Sigmoid colon (tissue), 7 donors: ENCODE results near the gene MICAL2. TPM values are rescaled to one million over a fixed set of nuclear protein-coding genes. Genes with fewer than 3 reads are reported as not detected.

ENCODE experiments used
- DNase-seq: peaks from one replicate; pipeline ENCODE4 v3.0.0-alpha.2; 2019
- H3K27ac ChIP-seq, 4 donors: fragments of 200-600 bp; sonication (generic); one replicate each; pipeline ENCODE4 v1.5.1; 2016 to 2019; ENCODE audit warnings: mild to moderate bottlenecking in 1 of 4
- H3K27me3 ChIP-seq, 3 donors: fragments of 200-600 bp; sonication (generic); one replicate each; pipeline ENCODE4 v1.5.1; 2019; ENCODE audit warnings: mild to moderate bottlenecking in 1 of 3
- H3K36me3 ChIP-seq, 4 donors: fragments of 200-600 bp; sonication (generic); one replicate each; pipeline ENCODE4 v1.5.1; 2016 to 2019
- H3K4me1 ChIP-seq, 4 donors: fragments of 200-600 bp; sonication (generic); one replicate each; pipeline ENCODE4 v1.5.1; 2017 to 2019
- H3K4me3 ChIP-seq, 4 donors: fragments of 200-600 bp; sonication (generic); one replicate each; pipeline ENCODE4 v1.5.1; 2017 to 2019; ENCODE audit warnings: mild to moderate bottlenecking in 2 of 4, moderate library complexity in 1 of 4
- H3K9me3 ChIP-seq, 4 donors: fragments of 200-600 bp in 3 of 4; sonication (generic) in 3 of 4; one replicate each; pipeline versions ENCODE4 v1.5.1 to v1.6.1; 2013 to 2019
- EP300 ChIP-seq, 4 donors: sonication (generic); formaldehyde crosslinking; IDR thresholded peaks; one replicate each; pipeline ENCODE4 v1.6.1; 2017; ENCODE audit warnings: antibody characterized with exemption in 4 of 4
- POLR2A ChIP-seq, 2 donors: fragments of 450-650 bp; IDR thresholded peaks; one replicate each; pipeline ENCODE4 v1.6.1; 2016; ENCODE audit warnings: antibody characterized with exemption in 2 of 2, mild to moderate bottlenecking in 2 of 2, moderate library complexity in 2 of 2
- POLR2AphosphoS5 ChIP-seq, 4 donors: sonication (generic); formaldehyde crosslinking; IDR thresholded peaks; one replicate each; pipeline ENCODE4 v1.6.1; 2017; ENCODE audit warnings: antibody characterized with exemption in 4 of 4
- WGBS, 2 donors: extraction: QIAGEN DNeasy Blood & Tissue Kit; methylation state at CpG; one replicate each; pipeline ENCODE4 v1.1.7; 2013; 5-methylcytosine and 5-hydroxymethylcytosine counted together
- intact Hi-C: fragments of 100-400 bp; cut with DNase I; formaldehyde crosslinking; loops from one replicate; pipeline ENCODE4 v1.15.1; 2023
- polyA plus RNA-seq, 3 donors: library from polyadenylated mRNA; stranded (reverse); fragments of 200-250 nt; gene quantifications; one replicate each; pipeline ENCODE4 v1.2.3, GENCODE V29; 2013
- total RNA-seq, 4 donors: library from RNA; depleted of rRNA; stranded (reverse); fragments of >200 nt; gene quantifications; one replicate each; pipeline ENCODE4 v1.1.0, GENCODE V29; 2016
- TF ChIP-seq, protein P1 (sequence below), 4 experiments: fragments of 450-650 bp in 3 of 4; fragments of 200-600 bp in 1 of 4; IDR thresholded peaks; one replicate each; pipeline ENCODE4 v1.5.1; 2016 to 2019; ENCODE audit warnings: antibody characterized with exemption in 4 of 4, mild to moderate bottlenecking in 3 of 4, moderate library complexity in 2 of 4
- donor health status: healthy with polysubstance abuse.
- donor health status: Bipolar disorder and iron deficiency.
- donor health status: healthy.

MICAL2 gene
- total and polyA plus RNA-seq, 7 donors, result 36.6 to 145 (median 115) TPM

DNA sequence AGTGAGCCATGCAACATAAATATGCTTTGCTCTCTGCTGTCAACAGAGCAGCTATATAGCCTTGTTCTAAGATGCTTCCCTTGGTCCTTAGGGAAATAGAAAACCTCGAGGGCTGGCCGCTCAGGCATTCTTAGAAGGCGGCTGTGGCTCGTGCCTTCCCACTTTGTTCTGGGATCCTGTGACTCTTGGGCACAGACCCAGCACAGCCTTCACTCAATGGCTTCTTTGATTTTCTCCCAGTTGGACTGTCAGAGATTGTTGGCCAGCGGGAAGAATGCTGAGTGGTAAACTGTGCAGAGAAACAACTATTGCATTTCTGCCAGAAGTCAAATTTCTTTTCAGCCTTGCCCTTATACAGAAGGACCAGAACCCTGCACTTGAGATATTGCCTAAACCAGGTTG is 9.5 kb upstream of the MICAL2 start:
- TF ChIP-seq POLR2A (IDR thresholded peaks at IDR 0.05), result no peak
- no peak for TF ChIP-seq POLR2AphosphoS5 (IDR thresholded peaks at IDR 0.05)
- no peak for TF ChIP-seq EP300 (IDR thresholded peaks at IDR 0.05)
- TF ChIP-seq, protein P1, sequence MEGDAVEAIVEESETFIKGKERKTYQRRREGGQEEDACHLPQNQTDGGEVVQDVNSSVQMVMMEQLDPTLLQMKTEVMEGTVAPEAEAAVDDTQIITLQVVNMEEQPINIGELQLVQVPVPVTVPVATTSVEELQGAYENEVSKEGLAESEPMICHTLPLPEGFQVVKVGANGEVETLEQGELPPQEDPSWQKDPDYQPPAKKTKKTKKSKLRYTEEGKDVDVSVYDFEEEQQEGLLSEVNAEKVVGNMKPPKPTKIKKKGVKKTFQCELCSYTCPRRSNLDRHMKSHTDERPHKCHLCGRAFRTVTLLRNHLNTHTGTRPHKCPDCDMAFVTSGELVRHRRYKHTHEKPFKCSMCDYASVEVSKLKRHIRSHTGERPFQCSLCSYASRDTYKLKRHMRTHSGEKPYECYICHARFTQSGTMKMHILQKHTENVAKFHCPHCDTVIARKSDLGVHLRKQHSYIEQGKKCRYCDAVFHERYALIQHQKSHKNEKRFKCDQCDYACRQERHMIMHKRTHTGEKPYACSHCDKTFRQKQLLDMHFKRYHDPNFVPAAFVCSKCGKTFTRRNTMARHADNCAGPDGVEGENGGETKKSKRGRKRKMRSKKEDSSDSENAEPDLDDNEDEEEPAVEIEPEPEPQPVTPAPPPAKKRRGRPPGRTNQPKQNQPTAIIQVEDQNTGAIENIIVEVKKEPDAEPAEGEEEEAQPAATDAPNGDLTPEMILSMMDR (IDR thresholded peaks at IDR 0.05), result no peak
- Histone ChIP-seq H3K27me3 (peaks cover 0 to 4% (median 0%) of the 10 kb centered on the region in 3 donors), H3K4me3 (no peak overlapping the region), H3K27ac (no peak overlapping the region), H3K9me3 (no peaks in the 10 kb centered on the region), H3K36me3 (no peaks in the 10 kb centered on the region), H3K4me1 (peaks cover 0 to 10% (median 5%) of the 10 kb centered on the region in 4 donors)
- DNase-seq, result no peak
- 25 to 62% methylated on average over 5 of the region's 5 CpGs for WGBS, 2 donors
- intact Hi-C loops, result no loop called here

DNA sequence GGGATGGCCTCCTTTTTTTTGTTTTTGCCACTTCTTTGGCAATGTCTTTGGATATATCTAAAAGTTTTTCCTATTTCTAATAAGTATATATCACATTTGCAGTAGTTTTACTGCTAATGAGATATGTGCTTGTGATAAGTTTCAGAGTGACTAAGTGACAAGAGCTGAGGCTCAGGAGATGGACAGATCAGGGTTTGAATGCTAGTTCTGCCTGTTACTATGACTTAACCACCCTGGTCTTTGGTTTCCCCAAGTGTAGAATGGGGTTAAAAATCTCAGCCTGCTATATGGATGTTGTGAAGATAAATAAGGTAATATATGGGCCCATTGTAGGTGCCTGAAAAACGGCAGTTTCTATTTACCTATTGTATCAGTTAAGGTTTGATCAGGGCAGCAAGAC is 9.1 kb upstream of the MICAL2 start:
- no peak for DNase-seq
- WGBS, 2 donors, result 12 to 60% methylated on average over 1 of the region's 1 CpG
- no peak overlapping the region for H3K4me3 ChIP-seq
- TF ChIP-seq POLR2A (IDR thresholded peaks at IDR 0.05) (no peak), POLR2AphosphoS5 (IDR thresholded peaks at IDR 0.05) (no peak), EP300 (IDR thresholded peaks at IDR 0.05) (no peak)
- TF ChIP-seq, protein P1 (IDR thresholded peaks at IDR 0.05), result no peak
- intact Hi-C loops, result no loop called here
- H3K9me3 ChIP-seq, result no peaks in the 10 kb centered on the region
- H3K36me3 ChIP-seq, result no peaks in the 10 kb centered on the region
- peaks cover 0 to 4% (median 0%) of the 10 kb centered on the region in 3 donors for H3K27me3 ChIP-seq
- peaks cover 0 to 10% (median 5%) of the 10 kb centered on the region in 4 donors for H3K4me1 ChIP-seq
- no peak overlapping the region for H3K27ac ChIP-seq

DNA sequence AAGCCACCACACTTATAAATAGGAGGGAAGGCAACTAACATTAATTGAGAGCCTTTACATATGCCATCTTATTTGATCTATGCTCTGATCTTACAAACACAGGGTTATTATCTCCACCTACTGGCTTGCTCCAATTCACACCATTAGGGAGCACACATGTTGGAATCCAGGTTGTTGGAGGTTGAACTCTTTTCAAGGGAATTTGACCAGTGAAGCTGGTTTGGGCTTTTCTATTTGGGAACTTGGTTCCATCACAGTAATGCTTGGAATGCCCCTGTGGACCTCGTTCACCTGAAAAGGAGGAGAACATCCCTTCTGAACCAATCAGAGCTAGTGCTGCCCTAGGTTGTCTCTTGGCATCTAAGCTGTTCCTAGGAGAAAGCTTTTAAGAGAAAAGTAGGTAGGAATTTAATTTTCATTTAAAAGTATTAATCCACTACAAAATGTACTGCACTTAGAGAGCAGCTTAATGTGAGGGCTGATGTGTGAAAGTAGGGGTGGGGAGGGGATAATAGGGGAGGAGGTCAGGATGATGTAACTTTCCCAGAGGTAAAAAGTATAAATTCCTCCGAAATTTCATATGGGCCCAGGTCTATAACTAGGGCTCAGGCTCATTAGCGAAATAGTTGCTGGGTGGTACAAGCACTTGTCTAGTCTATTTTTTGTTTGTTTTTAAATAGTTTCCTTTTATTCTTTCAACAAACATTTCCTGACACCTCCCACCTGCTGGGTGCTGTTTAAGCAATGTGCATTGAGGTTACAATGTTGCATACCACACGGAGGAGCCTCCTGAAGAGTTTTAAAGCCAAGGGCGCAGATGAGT is 7.6 kb upstream of the MICAL2 start:
- WGBS, 2 donors, result 78 to 83% methylated on average over 5 of the region's 5 CpGs

DNA sequence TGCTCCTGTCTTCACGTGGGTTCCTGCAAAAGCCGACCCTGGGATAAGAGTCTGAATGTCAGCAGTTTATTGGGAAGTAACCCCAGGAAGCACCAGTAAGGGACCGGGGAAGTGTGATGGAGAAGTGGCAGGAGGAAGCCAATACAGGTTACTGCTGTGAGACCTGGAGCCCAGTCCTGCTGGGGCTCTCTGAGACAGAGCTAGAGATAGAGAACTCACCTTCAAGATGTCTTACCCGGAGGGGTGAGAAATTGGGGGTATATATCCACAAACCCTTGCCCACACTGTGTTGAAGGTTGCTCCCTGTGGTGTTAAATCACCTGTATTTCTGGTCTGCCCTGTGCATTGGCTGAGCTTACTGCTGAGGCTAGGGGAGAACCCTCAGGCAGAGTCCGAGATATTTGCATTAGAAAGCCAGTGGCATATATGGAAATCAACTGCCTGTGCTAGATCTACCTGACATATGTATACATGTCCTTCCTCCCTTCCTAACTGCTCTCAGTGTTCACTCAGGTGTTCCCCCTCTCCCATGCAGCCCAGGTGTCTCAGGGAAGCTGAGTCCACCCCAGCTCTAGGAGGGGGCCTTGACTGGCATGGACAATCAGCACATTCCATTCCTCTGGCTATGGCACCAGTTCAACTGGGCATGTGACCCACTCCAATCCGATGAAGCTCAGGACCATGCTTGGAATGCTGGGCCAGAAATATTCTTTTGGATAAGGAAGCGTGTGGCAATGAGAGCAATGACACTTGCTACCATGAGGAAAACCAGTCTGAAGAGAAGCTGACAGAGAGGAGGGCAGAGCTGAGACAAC is 6.8 kb upstream of the MICAL2 start:
- no peak overlapping the region for H3K27ac ChIP-seq
- peaks cover 0 to 10% (median 5%) of the 10 kb centered on the region in 4 donors for H3K4me1 ChIP-seq
- H3K9me3 ChIP-seq, result no peaks in the 10 kb centered on the region
- intact Hi-C loops, result no loop called here
- no peak for TF ChIP-seq POLR2AphosphoS5 (IDR thresholded peaks at IDR 0.05)
- TF ChIP-seq POLR2A (IDR thresholded peaks at IDR 0.05), result no peak
- TF ChIP-seq EP300 (IDR thresholded peaks at IDR 0.05), result no peak
- TF ChIP-seq, protein P1 (IDR thresholded peaks at IDR 0.05), result no peak
- WGBS, 2 donors, result 70 to 76% methylated on average over 7 of the region's 7 CpGs
- no peak overlapping the region for H3K4me3 ChIP-seq
- H3K27me3 ChIP-seq, result peaks cover 0 to 4% (median 0%) of the 10 kb centered on the region in 3 donors
- H3K36me3 ChIP-seq, result no peaks in the 10 kb centered on the region
- no peak for DNase-seq

More for the DNA sequence above, 7.6 kb upstream of the MICAL2 start:
- Histone ChIP-seq H3K4me1 (peaks cover 0 to 10% (median 5%) of the 10 kb centered on the region in 4 donors), H3K27ac (no peak overlapping the region), H3K27me3 (peaks cover 0 to 4% (median 0%) of the 10 kb centered on the region in 3 donors), H3K36me3 (no peaks in the 10 kb centered on the region), H3K9me3 (no peaks in the 10 kb centered on the region), H3K4me3 (no peak overlapping the region)
- no peak for DNase-seq
- no peak for TF ChIP-seq EP300 (IDR thresholded peaks at IDR 0.05)
- TF ChIP-seq, protein P1 (IDR thresholded peaks at IDR 0.05), result no peak
- intact Hi-C loops, result no loop called here
